WTC11 (cell line): Measurements from ENCODE around the gene CBX1. TPM values are rescaled to one million over a fixed set of nuclear protein-coding genes. Genes with fewer than 3 reads are reported as not detected.

Source experiments
- ATAC-seq: fragments of 200-7000 bp; cut with Tn5 transposase; 2 replicates; pipeline ENCODE4 v1.10.0; 2021; ENCODE audit warnings: mild to moderate bottlenecking, moderate library complexity
- CTCF ChIA-PET: fragments of 300-600 bp; sonication (Branson Sonifier 250); formaldehyde crosslinking; loops from one replicate; lab custom pipeline; 2021; ENCODE audit warnings: antibody characterized with exemption; lab: Charles Lee
- POLR2A ChIA-PET: fragments of 350-600 bp; sonication (Branson Sonifier 250); formaldehyde crosslinking; loops from one replicate; lab custom pipeline; 2021; ENCODE audit warnings: antibody characterized with exemption; lab: Charles Lee
- DNase-seq: peaks from one replicate; pipeline ENCODE4 v3.0.0; 2021; ENCODE audit warnings: low spot score
- H3K27ac Mint-ChIP-seq: 2 replicates; pipeline ENCODE4 v1.8.0; 2021; ENCODE audit warnings: mixed read lengths
- H3K27me3 Mint-ChIP-seq: 2 replicates; pipeline ENCODE4 v1.8.0; 2021; ENCODE audit warnings: low read depth, mild to moderate bottlenecking, moderate library complexity, mixed read lengths
- H3K36me3 Mint-ChIP-seq: 2 replicates; pipeline ENCODE4 v1.8.0; 2021; ENCODE audit warnings: mixed read lengths
- H3K4me1 Mint-ChIP-seq: 2 replicates; pipeline ENCODE4 v1.8.0; 2022; ENCODE audit warnings: mixed read lengths
- H3K4me3 Mint-ChIP-seq: 2 replicates; pipeline ENCODE4 v1.8.0; 2021; ENCODE audit warnings: mild to moderate bottlenecking, moderate library complexity, mixed read lengths
- H3K9me3 Mint-ChIP-seq: 2 replicates; pipeline ENCODE4 v1.8.0; 2021; ENCODE audit warnings: mixed read lengths
- ATF1 ChIP-seq: sonication (generic); formaldehyde crosslinking; IDR thresholded peaks from 2 replicates; pipeline ENCODE4 v1.8.1; 2023; ENCODE audit warnings: mild to moderate bottlenecking, moderate library complexity, missing genetic modification reagents
- ATF2 ChIP-seq: sonication (generic); formaldehyde crosslinking; IDR thresholded peaks from 2 replicates; pipeline ENCODE4 v1.8.1; 2022; ENCODE audit warnings: low read depth, missing genetic modification reagents, borderline replicate concordance
- CREB1 ChIP-seq: sonication (generic); formaldehyde crosslinking; IDR thresholded peaks from 2 replicates; pipeline ENCODE4 v1.8.0; 2023; ENCODE audit warnings: mild to moderate bottlenecking, missing genetic modification reagents
- ETV6 ChIP-seq: sonication (generic); formaldehyde crosslinking; IDR thresholded peaks from 2 replicates; pipeline ENCODE4 v1.8.1; 2022; ENCODE audit warnings: mild to moderate bottlenecking, missing genetic modification reagents
- FOXJ3 ChIP-seq: sonication (generic); formaldehyde crosslinking; IDR thresholded peaks from 2 replicates; pipeline ENCODE4 v1.9.0; 2021; ENCODE audit warnings: missing genetic modification reagents, mild to moderate bottlenecking, borderline replicate concordance
- FOXP1 ChIP-seq: sonication (generic); formaldehyde crosslinking; IDR thresholded peaks from 2 replicates; pipeline ENCODE4 v1.8.0; 2022; ENCODE audit warnings: missing genetic modification reagents, mild to moderate bottlenecking, moderate library complexity, borderline replicate concordance
- GTF2I ChIP-seq: fragments of 250-450 bp; sonication (Bioruptor Pico); conservative IDR thresholded peaks from 2 replicates; pipeline ENCODE4 v1.4.0; 2021; ENCODE audit warnings: mild to moderate bottlenecking
- HMGA2 ChIP-seq: fragments of 250-450 bp; sonication (Bioruptor Pico); IDR thresholded peaks from 2 replicates; pipeline ENCODE4 v1.4.0; 2021; ENCODE audit warnings: mild to moderate bottlenecking, moderate library complexity
- OVOL2 ChIP-seq: fragments of 250-450 bp; sonication (Bioruptor Pico); IDR thresholded peaks from 2 replicates; pipeline ENCODE4 v1.9.0; 2021; ENCODE audit warnings: mild to moderate bottlenecking, borderline replicate concordance
- RORB ChIP-seq: fragments of 250-450 bp; sonication (Bioruptor Pico); IDR thresholded peaks from 2 replicates; pipeline ENCODE4 v1.9.0; 2021; ENCODE audit warnings: mild to moderate bottlenecking
- TEAD4 ChIP-seq: sonication (generic); formaldehyde crosslinking; IDR thresholded peaks from 2 replicates; pipeline ENCODE4 v1.8.0; 2022; ENCODE audit warnings: mild to moderate bottlenecking, missing genetic modification reagents
- TP53 ChIP-seq: sonication (generic); formaldehyde crosslinking; IDR thresholded peaks from 2 replicates; pipeline ENCODE4 v1.8.1; 2023; ENCODE audit warnings: mild to moderate bottlenecking, missing genetic modification reagents
- ZBTB21 ChIP-seq: sonication (generic); formaldehyde crosslinking; IDR thresholded peaks from 2 replicates; pipeline ENCODE4 v1.8.1; 2023; ENCODE audit warnings: mild to moderate bottlenecking, missing genetic modification reagents, borderline replicate concordance
- ZNF263 ChIP-seq: sonication (generic); formaldehyde crosslinking; IDR thresholded peaks from 2 replicates; pipeline ENCODE4 v1.8.1; 2022; ENCODE audit warnings: low read depth, mild to moderate bottlenecking, moderate library complexity, missing genetic modification reagents
- ZNF423 ChIP-seq: fragments of 250-450 bp; sonication (Bioruptor Pico); IDR thresholded peaks from 2 replicates; pipeline ENCODE4 v2.1.2; 2022; ENCODE audit warnings: mild to moderate bottlenecking, moderate library complexity
- total RNA-seq: library from RNA; stranded (reverse); gene quantifications from 3 replicates; pipeline ENCODE4 v1.2.3, GENCODE V29; 2021
- TF ChIP-seq, protein P1 (sequence below): sonication (generic); formaldehyde crosslinking; IDR thresholded peaks from 2 replicates; pipeline ENCODE4 v1.8.0; 2022; ENCODE audit warnings: missing genetic modification reagents
- TF ChIP-seq, protein P2 (sequence below): sonication (generic); formaldehyde crosslinking; IDR thresholded peaks from 2 replicates; pipeline ENCODE4 v1.8.0; 2023; ENCODE audit warnings: missing genetic modification reagents, mild to moderate bottlenecking, borderline replicate concordance
- TF ChIP-seq, protein P3 (sequence below): sonication (generic); formaldehyde crosslinking; IDR thresholded peaks from 2 replicates; pipeline ENCODE4 v1.8.0; 2022; ENCODE audit warnings: mild to moderate bottlenecking, missing genetic modification reagents
- TF ChIP-seq, protein P4 (sequence below): sonication (generic); formaldehyde crosslinking; IDR thresholded peaks from 2 replicates; pipeline ENCODE4 v1.8.1; 2023; ENCODE audit warnings: mild to moderate bottlenecking, moderate library complexity, missing genetic modification reagents
- TF ChIP-seq, protein P5 (sequence below): sonication (generic); formaldehyde crosslinking; IDR thresholded peaks from 2 replicates; pipeline ENCODE4 v1.8.1; 2022; ENCODE audit warnings: mild to moderate bottlenecking, missing genetic modification reagents, moderate library complexity, borderline replicate concordance
- TF ChIP-seq, protein P6 (sequence below): sonication (generic); formaldehyde crosslinking; IDR thresholded peaks from 2 replicates; pipeline ENCODE4 v1.8.1; 2022; ENCODE audit warnings: missing genetic modification reagents, borderline replicate concordance

CBX1 gene
- total RNA-seq, 1 experiment from 2014 or later, result 162 TPM

- DNase-seq, result no peak
- peaks cover 6% of the 10 kb centered on the region for H3K4me1 Mint-ChIP-seq
- H3K27me3 Mint-ChIP-seq, result no peaks in the 10 kb centered on the region
- ChIA-PET POLR2A (interaction anchor here (1.2 to 4.6 kb wide), 3 partner anchors 8 to 18 kb away, joined by 3 to 32 read pairs (median 22); partner anchors contain the start of gene NFE2L1), CTCF (interaction anchor here (0.6 to 6.6 kb wide), 9 partner anchors 11 to 69 kb away, joined by 3 to 66 read pairs (median 4); partner anchors contain the start of gene NFE2L1)
- ATAC-seq, result no peak
- no peaks in the 10 kb centered on the region for H3K9me3 Mint-ChIP-seq
- peak overlapping the region; percentile 41; the same call in 1 of the 2 replicates for H3K27ac Mint-ChIP-seq
- H3K36me3 Mint-ChIP-seq, result peaks cover 51% of the 10 kb centered on the region
- TF ChIP-seq, protein P1, sequence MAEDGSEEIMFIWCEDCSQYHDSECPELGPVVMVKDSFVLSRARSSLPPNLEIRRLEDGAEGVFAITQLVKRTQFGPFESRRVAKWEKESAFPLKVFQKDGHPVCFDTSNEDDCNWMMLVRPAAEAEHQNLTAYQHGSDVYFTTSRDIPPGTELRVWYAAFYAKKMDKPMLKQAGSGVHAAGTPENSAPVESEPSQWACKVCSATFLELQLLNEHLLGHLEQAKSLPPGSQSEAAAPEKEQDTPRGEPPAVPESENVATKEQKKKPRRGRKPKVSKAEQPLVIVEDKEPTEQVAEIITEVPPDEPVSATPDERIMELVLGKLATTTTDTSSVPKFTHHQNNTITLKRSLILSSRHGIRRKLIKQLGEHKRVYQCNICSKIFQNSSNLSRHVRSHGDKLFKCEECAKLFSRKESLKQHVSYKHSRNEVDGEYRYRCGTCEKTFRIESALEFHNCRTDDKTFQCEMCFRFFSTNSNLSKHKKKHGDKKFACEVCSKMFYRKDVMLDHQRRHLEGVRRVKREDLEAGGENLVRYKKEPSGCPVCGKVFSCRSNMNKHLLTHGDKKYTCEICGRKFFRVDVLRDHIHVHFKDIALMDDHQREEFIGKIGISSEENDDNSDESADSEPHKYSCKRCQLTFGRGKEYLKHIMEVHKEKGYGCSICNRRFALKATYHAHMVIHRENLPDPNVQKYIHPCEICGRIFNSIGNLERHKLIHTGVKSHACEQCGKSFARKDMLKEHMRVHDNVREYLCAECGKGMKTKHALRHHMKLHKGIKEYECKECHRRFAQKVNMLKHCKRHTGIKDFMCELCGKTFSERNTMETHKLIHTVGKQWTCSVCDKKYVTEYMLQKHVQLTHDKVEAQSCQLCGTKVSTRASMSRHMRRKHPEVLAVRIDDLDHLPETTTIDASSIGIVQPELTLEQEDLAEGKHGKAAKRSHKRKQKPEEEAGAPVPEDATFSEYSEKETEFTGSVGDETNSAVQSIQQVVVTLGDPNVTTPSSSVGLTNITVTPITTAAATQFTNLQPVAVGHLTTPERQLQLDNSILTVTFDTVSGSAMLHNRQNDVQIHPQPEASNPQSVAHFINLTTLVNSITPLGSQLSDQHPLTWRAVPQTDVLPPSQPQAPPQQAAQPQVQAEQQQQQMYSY (CRISPR knock-in tag), result no peak
- TF ChIP-seq, protein P2, sequence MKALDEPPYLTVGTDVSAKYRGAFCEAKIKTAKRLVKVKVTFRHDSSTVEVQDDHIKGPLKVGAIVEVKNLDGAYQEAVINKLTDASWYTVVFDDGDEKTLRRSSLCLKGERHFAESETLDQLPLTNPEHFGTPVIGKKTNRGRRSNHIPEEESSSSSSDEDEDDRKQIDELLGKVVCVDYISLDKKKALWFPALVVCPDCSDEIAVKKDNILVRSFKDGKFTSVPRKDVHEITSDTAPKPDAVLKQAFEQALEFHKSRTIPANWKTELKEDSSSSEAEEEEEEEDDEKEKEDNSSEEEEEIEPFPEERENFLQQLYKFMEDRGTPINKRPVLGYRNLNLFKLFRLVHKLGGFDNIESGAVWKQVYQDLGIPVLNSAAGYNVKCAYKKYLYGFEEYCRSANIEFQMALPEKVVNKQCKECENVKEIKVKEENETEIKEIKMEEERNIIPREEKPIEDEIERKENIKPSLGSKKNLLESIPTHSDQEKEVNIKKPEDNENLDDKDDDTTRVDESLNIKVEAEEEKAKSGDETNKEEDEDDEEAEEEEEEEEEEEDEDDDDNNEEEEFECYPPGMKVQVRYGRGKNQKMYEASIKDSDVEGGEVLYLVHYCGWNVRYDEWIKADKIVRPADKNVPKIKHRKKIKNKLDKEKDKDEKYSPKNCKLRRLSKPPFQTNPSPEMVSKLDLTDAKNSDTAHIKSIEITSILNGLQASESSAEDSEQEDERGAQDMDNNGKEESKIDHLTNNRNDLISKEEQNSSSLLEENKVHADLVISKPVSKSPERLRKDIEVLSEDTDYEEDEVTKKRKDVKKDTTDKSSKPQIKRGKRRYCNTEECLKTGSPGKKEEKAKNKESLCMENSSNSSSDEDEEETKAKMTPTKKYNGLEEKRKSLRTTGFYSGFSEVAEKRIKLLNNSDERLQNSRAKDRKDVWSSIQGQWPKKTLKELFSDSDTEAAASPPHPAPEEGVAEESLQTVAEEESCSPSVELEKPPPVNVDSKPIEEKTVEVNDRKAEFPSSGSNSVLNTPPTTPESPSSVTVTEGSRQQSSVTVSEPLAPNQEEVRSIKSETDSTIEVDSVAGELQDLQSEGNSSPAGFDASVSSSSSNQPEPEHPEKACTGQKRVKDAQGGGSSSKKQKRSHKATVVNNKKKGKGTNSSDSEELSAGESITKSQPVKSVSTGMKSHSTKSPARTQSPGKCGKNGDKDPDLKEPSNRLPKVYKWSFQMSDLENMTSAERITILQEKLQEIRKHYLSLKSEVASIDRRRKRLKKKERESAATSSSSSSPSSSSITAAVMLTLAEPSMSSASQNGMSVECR, result no peak
- TF ChIP-seq GTF2I (no peak), FOXJ3 (CRISPR knock-in tag) (no peak), ZBTB21 (CRISPR knock-in tag) (no peak)
- TF ChIP-seq, protein P3, sequence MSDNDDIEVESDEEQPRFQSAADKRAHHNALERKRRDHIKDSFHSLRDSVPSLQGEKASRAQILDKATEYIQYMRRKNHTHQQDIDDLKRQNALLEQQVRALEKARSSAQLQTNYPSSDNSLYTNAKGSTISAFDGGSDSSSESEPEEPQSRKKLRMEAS (CRISPR knock-in tag), result no peak
- TF ChIP-seq, protein P4, sequence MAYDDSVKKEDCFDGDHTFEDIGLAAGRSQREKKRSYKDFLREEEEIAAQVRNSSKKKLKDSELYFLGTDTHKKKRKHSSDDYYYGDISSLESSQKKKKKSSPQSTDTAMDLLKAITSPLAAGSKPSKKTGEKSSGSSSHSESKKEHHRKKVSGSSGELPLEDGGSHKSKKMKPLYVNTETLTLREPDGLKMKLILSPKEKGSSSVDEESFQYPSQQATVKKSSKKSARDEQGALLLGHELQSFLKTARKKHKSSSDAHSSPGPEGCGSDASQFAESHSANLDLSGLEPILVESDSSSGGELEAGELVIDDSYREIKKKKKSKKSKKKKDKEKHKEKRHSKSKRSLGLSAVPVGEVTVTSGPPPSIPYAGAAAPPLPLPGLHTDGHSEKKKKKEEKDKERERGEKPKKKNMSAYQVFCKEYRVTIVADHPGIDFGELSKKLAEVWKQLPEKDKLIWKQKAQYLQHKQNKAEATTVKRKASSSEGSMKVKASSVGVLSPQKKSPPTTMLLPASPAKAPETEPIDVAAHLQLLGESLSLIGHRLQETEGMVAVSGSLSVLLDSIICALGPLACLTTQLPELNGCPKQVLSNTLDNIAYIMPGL, result no peak
- TF ChIP-seq, all 79 proteins: peak for 0
- no peak overlapping the region for H3K4me3 Mint-ChIP-seq
Observed at GRCh38 chr17:48066192-48066591, 35.1 kb downstream of the CBX1 start.

DNA sequence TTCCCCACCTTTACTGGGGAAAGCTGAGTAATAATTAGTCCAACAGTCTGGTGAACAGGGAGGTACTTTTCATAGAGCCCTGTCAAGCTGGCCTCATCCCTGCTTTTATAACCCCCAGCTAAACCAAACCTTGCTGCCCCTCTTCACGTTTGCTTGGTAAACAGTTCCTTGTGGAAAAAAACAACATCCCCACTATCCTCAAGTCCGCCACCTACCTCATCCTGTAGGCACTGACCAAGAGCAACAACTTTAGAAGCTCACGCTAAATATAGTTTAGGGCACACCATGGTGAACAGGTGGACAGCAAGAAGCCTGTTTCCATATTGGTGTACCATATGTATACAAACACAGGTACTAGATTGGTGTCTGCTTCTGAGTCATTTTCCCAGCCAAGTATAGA, 36.6 kb downstream of the CBX1 start:
- Mint-ChIP-seq H3K27me3 (no peaks in the 10 kb centered on the region), H3K4me3 (no peak overlapping the region), H3K36me3 (peaks cover 52% of the 10 kb centered on the region), H3K9me3 (no peaks in the 10 kb centered on the region), H3K4me1 (peaks cover 7% of the 10 kb centered on the region), H3K27ac (peak overlapping the region; percentile 66)
- ChIA-PET POLR2A (interaction anchor here (0.6 to 4.6 kb wide), 6 partner anchors 9 to 96 kb away, joined by 3 to 32 read pairs (median 4); partner anchors contain the start of gene NFE2L1), CTCF (interaction anchor here (0.7 to 6.6 kb wide), 10 partner anchors 8 to 164 kb away, joined by 3 to 66 read pairs (median 4); partner anchors contain the start of gene COPZ2)
- ATAC-seq (no peak; the same call in 1 of the 2 replicates), DNase-seq (no peak)
- TF ChIP-seq ATF2 (CRISPR knock-in tag), result no peak
- no peak for TF ChIP-seq TEAD4 (CRISPR knock-in tag)
- TF ChIP-seq, protein P5, sequence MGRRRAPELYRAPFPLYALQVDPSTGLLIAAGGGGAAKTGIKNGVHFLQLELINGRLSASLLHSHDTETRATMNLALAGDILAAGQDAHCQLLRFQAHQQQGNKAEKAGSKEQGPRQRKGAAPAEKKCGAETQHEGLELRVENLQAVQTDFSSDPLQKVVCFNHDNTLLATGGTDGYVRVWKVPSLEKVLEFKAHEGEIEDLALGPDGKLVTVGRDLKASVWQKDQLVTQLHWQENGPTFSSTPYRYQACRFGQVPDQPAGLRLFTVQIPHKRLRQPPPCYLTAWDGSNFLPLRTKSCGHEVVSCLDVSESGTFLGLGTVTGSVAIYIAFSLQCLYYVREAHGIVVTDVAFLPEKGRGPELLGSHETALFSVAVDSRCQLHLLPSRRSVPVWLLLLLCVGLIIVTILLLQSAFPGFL, result no peak
- no peak for TF ChIP-seq CREB1 (CRISPR knock-in tag)
- TF ChIP-seq, protein P6, sequence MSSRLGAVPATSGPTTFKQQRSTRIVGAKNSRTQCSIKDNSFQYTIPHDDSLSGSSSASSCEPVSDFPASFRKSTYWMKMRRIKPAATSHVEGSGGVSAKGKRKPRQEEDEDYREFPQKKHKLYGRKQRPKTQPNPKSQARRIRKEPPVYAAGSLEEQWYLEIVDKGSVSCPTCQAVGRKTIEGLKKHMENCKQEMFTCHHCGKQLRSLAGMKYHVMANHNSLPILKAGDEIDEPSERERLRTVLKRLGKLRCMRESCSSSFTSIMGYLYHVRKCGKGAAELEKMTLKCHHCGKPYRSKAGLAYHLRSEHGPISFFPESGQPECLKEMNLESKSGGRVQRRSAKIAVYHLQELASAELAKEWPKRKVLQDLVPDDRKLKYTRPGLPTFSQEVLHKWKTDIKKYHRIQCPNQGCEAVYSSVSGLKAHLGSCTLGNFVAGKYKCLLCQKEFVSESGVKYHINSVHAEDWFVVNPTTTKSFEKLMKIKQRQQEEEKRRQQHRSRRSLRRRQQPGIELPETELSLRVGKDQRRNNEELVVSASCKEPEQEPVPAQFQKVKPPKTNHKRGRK (CRISPR knock-in tag), result no peak
- TF ChIP-seq TP53, result no peak
- TF ChIP-seq ETV6 (CRISPR knock-in tag), result no peak
- TF ChIP-seq ZNF263, result no peak
- TF ChIP-seq HMGA2 (CRISPR knock-in tag), result no peak
- TF ChIP-seq FOXP1 (CRISPR knock-in tag), result no peak
- TF ChIP-seq ATF1, result no peak
- no peak for TF ChIP-seq OVOL2
- TF ChIP-seq RORB (CRISPR knock-in tag), result no peak
- TF ChIP-seq ZNF423 (CRISPR knock-in tag), result no peak
